Mucosa of stomach (tissue), 1 donor: ENCODE results near the gene GPHN.
"Not testable (repeated sequence)": the region's sequence is repeated elsewhere in the genome, so short reads cannot be mapped to it uniquely, and the experiment has no call there.

Source experiments
- H3K27me3 ChIP-seq: one replicate; pipeline ENCODE4 v1.7.0; 2013; ENCODE audit warnings: mild to moderate bottlenecking, low read length; ENCODE audit not compliant: control insufficient read depth, insufficient read depth
- H3K36me3 ChIP-seq: one replicate; pipeline ENCODE4 v1.7.0; 2013; ENCODE audit warnings: low read length; ENCODE audit not compliant: control insufficient read depth, insufficient read depth
- H3K4me1 ChIP-seq: one replicate; pipeline ENCODE4 v1.7.0; 2013; ENCODE audit warnings: mild to moderate bottlenecking, low read length; ENCODE audit not compliant: control insufficient read depth, insufficient read depth
- H3K4me3 ChIP-seq: one replicate; pipeline ENCODE4 v1.7.0; 2013; ENCODE audit warnings: low read length
- H3K9ac ChIP-seq: one replicate; pipeline ENCODE4 v1.7.0; 2013; ENCODE audit warnings: mild to moderate bottlenecking, low read length, moderate library complexity
- H3K9me3 ChIP-seq: one replicate; pipeline ENCODE4 v1.7.0; 2013; ENCODE audit warnings: mild to moderate bottlenecking, low read length, moderate library complexity; ENCODE audit not compliant: control insufficient read depth
- donor health status: Pancreatic carcinoma.

GPHN gene

DNA sequence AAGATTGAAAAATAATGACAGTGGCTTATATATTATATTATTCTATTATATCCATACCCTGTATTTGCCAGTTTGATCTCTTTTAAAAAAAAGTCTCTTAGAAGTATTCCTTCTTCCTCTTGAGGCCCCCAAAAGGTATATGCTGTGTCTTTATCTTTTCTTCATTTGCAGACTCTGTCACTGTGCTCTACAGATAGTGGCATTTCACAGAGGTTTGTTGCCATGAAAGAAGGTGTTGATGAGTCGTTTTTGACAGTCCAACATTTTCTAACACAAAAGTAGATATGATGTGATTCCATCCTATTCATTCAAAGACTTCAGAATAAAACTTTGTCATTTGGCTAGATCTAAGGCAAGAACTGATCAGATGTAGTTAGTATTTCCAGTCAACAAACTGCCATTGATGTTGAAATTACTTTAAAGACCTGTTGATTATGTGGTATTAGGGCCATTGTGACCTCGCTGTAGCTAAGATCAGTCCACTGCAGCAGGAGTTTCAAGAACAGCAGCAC lies 22.0 kb upstream of the GPHN start, which contains the start of gene CCDC196:
Gene CCDC196 (plus strand): TSS at position 462 of the 512 bp plus-strand sequence. CDS start 132 bp downstream, outside the sequence.
- Histone ChIP-seq H3K4me3 (no peak within 1 kb of the TSS), H3K9me3 (no peaks in the 10 kb centered on the region), H3K27me3 (no peaks in the 10 kb centered on the region), H3K36me3 (no peaks in the 10 kb centered on the region), H3K9ac (no peak within 1 kb of the TSS), H3K4me1 (no peaks in the 10 kb centered on the region)

DNA sequence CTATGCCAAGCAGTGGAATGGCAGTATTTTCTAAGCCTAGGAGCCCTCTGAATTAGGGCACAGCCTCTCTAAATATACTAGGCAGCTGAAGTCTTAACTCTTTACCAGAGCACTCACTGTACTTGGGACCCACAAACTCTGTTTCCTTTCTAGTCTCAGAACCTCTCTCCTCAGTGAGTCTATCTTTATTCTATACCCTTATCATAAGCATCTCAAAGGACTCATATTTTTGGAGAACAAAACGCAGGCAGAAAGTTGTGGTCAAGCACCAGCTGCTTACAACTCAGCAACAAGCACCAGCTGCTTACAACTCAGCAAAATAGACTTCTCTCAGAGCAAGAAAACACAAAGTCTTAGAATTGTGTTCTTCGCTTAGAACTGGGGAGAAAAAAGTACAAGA lies 20.8 kb upstream of the GPHN start:
- H3K4me3 ChIP-seq, result no peak overlapping the region
- H3K9me3 ChIP-seq, result no peaks in the 10 kb centered on the region
- H3K9ac ChIP-seq, result no peak overlapping the region
- H3K4me1 ChIP-seq, result no peaks in the 10 kb centered on the region
- H3K36me3 ChIP-seq, result no peaks in the 10 kb centered on the region
- H3K27me3 ChIP-seq, result no peaks in the 10 kb centered on the region

DNA sequence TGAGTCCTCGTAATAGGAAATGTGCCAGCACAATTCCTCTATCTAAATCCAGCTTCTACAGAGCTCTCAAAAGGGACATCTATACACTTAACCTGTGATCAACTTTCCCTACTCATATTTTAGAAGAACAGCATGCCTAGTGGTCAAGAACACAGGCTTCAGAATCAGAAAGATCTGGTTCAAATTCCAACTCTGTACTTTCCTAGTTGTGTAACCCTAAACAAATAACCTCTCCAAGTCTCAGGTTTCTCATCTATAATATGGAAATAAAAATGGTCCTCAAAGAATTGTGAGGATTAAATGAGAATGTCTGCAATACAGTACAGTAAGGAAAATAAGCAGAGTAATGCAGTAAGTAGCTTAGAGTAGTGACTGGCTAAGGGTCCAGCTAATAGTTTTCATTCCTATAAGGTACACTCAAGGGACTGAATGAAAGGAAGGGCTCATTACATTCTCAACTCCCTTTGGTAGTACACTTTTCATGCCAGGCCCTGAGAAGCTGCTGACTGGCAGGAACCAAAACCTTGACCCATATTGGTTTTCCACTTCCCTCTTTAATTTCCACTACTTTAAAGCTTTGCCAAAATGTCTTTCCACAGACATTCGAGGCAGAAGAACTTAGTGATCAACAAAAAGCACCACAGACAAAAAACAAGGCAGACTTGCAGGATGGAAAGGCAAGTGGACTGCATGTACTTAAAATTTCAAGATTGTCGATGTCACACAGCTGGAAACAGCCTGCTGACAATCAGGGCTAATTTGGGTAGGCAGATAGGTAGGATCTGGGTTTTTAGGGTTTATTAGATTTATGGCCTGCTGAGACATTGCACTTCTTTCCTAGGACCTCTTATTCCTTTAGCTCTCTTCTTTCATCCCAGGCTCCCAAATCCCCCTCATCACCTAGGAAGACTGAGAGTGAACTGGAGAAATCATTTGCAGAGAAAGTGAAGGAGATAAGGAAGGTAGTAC lies 17.5 kb upstream of the GPHN start:
- no peak overlapping the region for H3K4me3 ChIP-seq
- H3K9ac ChIP-seq, result no peak overlapping the region
- H3K36me3 ChIP-seq, result no peaks in the 10 kb centered on the region
- no peaks in the 10 kb centered on the region for H3K9me3 ChIP-seq
- no peaks in the 10 kb centered on the region for H3K4me1 ChIP-seq
- no peaks in the 10 kb centered on the region for H3K27me3 ChIP-seq

DNA sequence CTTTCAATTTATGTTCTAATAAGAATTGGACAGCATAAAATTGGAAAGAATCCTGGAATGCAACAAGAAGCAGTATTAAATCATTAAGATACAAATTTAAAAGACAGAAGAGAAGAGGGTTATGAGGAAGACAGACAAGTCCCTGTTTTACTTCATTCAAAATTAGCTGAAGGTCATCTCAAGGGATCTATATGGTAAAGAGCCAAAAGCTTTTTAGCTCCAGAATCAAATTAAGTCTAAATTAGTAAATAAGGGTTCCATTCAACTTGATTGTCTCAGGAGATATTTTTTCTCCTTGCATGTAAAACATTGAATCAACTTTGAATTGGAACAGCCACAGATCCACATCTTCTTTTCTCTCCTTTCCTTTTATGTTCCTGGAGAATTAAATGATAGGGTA lies 14.2 kb upstream of the GPHN start:
- H3K4me1 ChIP-seq, result no peaks in the 10 kb centered on the region
- H3K36me3 ChIP-seq, result no peaks in the 10 kb centered on the region
- no peak overlapping the region for H3K9ac ChIP-seq
- H3K27me3 ChIP-seq, result no peaks in the 10 kb centered on the region
- no peak overlapping the region for H3K4me3 ChIP-seq
- no peaks in the 10 kb centered on the region for H3K9me3 ChIP-seq

DNA sequence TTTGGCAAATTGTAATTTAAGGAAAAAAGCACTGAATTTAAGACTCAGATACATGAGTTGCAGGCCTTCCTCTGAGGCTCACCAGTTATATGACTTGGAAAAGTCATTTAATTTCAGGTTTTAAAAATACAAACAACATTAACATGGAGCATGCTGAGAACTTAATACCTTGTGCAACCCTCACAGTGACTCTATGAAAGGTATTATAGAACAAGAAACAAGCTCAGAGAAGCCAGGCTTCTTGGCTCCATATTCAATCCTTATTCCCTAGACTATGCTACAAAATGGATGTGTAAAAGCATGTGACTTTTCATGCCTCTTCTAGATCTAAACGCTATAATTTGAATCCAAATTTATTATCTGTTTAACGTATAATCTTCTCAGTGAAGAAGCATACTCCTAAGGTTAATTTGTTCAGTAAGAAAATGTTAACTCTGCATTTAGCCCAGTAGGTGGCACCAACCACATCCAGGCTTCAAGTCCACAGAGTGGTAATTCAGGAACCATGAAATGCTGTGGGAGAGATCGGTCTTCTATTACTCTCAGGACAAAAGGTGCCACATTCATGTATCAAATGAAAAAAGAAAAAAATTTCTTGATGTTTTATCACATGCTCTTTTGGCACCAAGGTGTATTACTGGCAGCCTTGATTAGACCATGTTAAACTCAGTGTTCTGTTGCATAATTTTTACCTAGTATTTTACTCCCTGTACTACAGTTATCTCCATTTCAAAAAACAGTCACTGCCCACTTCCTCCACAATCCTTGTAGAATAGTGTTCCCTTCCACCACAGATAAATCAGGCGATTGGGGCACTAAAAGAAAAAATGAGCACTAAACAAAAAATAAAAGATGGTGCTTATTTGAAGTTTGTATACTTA lies 12.5 kb upstream of the GPHN start:
- H3K4me1 ChIP-seq, result no peaks in the 10 kb centered on the region
- H3K27me3 ChIP-seq, result no peaks in the 10 kb centered on the region
- no peak overlapping the region for H3K4me3 ChIP-seq
- H3K36me3 ChIP-seq, result no peaks in the 10 kb centered on the region
- no peak overlapping the region for H3K9ac ChIP-seq
- no peaks in the 10 kb centered on the region for H3K9me3 ChIP-seq

DNA sequence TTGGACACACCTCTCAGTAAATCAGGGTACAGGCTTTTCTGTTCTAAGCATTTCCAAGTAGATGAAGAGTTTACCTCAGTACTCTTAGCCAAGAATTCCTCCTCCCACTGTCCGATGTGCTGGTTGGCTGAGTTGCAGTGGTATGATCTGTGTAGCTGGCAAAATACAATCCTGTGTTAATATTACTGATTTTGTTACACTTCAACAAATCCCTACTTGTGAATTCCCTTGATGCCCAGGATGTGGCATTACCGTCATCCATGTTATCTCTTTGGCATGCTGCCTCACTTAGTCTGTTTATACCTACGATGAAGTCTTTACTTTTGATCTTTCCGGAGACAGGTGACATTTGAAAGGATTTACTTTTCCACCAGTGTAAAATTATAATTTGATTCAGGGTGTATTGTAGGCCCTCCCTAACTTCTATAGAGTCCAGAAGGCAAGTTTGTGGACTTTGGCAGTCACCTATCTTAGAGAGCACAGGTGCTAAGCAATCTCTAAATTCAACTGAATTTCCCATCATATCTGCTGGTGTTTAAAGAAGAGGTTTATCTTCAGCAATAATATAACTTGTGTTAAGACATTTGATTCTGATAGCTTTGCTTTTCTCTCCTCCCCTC lies 11.6 kb upstream of the GPHN start:
- H3K4me3 ChIP-seq, result no peak overlapping the region
- H3K36me3 ChIP-seq, result no peaks in the 10 kb centered on the region
- H3K9ac ChIP-seq, result no peak overlapping the region
- no peaks in the 10 kb centered on the region for H3K4me1 ChIP-seq
- H3K9me3 ChIP-seq, result no peaks in the 10 kb centered on the region
- no peaks in the 10 kb centered on the region for H3K27me3 ChIP-seq

DNA sequence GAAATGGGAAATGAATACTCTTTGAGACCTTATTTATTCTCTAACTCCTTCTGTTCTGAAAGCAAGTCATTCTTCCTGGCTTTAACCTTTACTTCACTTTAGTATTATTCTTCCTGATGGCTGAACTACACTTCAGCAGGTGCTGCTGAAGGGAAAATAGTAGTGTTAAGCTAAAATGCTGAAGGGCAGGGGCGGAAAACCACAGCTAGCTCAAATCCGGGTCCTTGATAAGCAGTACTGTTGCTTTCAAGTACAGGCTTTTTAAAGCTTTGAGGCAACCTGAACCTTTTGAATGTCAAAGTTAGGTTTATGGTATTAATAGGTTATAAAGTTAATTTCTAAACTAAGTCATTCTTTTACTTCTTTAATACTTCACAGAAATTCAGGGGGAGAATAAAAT lies 11.0 kb upstream of the GPHN start:
- H3K9me3 ChIP-seq, result no peaks in the 10 kb centered on the region
- H3K4me1 ChIP-seq, result no peaks in the 10 kb centered on the region
- H3K4me3 ChIP-seq, result no peak overlapping the region
- no peaks in the 10 kb centered on the region for H3K36me3 ChIP-seq
- no peaks in the 10 kb centered on the region for H3K27me3 ChIP-seq
- no peak overlapping the region for H3K9ac ChIP-seq

DNA sequence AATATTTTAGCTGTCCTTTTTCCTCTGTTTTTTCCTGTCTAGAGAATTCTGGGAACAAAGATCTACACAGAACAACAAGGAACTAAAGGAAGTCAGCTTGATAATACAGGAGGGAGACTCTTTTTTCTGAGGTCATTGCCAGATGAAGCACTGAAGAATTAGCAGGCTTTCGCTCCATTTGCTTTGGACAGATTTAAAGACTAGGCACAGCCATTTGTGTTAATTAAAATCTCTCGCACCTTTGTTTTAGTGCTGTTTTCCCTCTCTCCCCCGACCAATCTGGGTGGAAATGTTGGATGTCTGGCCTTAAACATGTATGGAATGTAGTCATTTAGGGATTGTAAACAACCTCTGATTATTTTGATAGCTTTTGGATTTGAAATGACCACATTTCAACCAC lies 9.6 kb upstream of the GPHN start:
- no peak overlapping the region for H3K4me3 ChIP-seq
- H3K9me3 ChIP-seq, result no peaks in the 10 kb centered on the region
- no peaks in the 10 kb centered on the region for H3K4me1 ChIP-seq
- no peaks in the 10 kb centered on the region for H3K27me3 ChIP-seq
- no peaks in the 10 kb centered on the region for H3K36me3 ChIP-seq
- no peak overlapping the region for H3K9ac ChIP-seq

DNA sequence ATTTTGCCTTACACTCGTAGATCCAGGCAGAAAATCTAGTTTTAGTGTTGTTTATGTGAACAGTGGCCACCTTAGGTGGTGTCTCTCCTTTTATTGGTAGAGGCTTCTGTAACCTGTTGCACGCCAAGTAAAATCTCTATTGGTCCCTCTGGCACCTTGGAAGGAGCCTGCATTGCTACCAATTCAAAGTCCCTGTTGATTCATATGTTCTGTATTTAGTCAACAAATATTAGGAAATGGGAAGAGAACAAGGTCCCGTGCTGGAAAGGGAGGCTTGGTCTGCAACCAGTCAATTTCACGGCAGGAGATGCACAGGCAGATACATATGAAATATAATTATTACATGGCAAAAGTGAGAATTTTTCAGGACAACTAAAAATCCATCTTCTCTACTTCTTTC lies 6.4 kb upstream of the GPHN start:
- H3K4me3 ChIP-seq, result no peak overlapping the region
- H3K9me3 ChIP-seq, result no peaks in the 10 kb centered on the region
- H3K9ac ChIP-seq, result no peak overlapping the region
- no peaks in the 10 kb centered on the region for H3K27me3 ChIP-seq
- H3K36me3 ChIP-seq, result no peaks in the 10 kb centered on the region
- H3K4me1 ChIP-seq, result no peaks in the 10 kb centered on the region

DNA sequence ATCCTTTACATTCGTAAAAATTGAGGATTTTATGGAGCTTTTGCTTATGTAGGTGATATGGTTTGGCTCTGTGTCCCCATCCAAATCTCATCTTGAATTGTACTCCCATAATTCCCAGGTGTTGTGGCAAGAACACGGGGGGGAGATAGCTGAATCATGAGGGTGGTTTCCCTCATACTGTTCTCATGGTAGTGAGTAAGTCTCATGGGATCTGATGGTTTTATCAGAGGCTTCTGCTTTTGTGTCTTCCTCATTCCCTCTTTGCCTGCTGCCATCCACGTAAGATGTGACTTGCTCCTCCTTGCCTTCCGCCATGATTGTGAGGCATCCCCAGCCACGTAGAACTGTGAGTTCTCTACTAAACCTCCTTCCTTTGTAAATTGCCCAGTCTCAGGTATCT lies 5.1 kb upstream of the GPHN start:
- not testable (repeated sequence) for H3K4me1 ChIP-seq, H3K27me3 ChIP-seq, H3K9me3 ChIP-seq, H3K36me3 ChIP-seq, H3K9ac ChIP-seq, H3K4me3 ChIP-seq

DNA sequence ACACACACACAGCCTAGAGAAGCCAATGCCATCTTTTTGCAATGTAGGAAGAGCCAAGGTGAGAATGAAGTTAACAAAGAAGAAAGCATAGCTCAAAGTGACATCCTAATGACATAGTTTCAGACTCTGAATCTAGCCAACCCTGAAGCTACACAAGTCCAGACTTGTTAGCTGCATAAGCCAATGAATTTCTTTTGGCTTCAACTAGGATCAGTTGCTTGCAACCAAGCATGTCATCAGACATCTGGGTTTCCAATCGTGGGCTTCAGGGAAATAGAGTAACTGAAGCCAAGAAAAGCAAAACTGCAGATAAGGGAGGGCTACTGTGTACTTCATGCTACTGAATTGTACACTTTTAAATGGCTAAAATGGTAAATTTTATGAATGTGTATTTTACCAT lies 4.4 kb upstream of the GPHN start:
- H3K9ac ChIP-seq, result no peak overlapping the region
- no peaks in the 10 kb centered on the region for H3K4me1 ChIP-seq
- H3K27me3 ChIP-seq, result no peaks in the 10 kb centered on the region
- H3K9me3 ChIP-seq, result no peaks in the 10 kb centered on the region
- H3K36me3 ChIP-seq, result no peaks in the 10 kb centered on the region
- no peak overlapping the region for H3K4me3 ChIP-seq
